ENCODE data around the gene SEC14L2.
A peak's percentile ranks its signal among the peaks of the same experiment; 100 is the strongest.
"Not testable (repeated sequence)": the region's sequence is repeated elsewhere in the genome, so short reads cannot be mapped to it uniquely, and the experiment has no call there.

SEC14L2 gene

DNA sequence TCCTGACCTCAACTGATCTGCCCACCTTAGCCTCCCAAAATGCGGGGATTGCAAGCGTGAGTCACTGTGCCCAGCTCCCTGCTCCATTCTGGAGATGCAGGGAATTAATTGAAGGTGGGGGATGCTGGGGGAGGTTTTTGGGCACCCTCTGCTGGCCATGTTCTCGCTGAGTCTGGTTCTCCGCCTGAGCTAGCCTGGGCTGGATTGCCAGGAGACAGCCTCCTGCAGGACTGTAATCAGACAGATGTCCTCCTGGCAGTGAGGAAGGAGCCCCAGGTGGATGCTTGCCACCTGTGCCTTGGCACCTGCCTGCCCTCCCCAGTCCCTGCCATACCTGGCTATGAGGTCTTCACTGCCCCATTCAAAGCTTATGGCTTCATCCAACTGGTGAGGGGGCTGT is 34.1 kb downstream of the SEC14L2 start:
- DNase-seq = no peak

DNA sequence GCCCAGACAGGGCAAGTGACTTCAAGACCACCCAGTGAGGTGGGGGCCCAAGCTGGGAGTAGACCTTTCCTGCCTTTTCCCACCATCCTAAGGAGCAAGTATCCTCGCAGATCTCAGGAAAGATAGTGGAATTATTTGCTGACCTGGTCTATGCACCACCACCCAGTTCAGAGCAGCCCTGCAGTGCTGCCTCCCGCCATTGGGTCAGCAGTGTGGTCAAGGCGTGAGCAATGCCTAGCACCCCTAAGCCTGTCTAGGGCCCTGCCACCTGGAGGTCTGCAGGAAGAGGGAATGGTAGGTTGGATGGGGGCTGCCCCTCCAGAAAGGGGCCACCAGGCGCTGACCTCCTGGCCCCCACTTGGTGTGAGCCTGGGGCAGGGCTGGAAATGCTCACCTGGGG is 35.3 kb downstream of the SEC14L2 start:
- no peak for DNase-seq

GRCh38 chr22:30432520-30432919 is 35.7 kb downstream of the SEC14L2 start:
- no peak for DNase-seq

GRCh38 chr22:30433227-30433626 is 36.4 kb downstream of the SEC14L2 start:
- DNase-seq = no peak

DNA sequence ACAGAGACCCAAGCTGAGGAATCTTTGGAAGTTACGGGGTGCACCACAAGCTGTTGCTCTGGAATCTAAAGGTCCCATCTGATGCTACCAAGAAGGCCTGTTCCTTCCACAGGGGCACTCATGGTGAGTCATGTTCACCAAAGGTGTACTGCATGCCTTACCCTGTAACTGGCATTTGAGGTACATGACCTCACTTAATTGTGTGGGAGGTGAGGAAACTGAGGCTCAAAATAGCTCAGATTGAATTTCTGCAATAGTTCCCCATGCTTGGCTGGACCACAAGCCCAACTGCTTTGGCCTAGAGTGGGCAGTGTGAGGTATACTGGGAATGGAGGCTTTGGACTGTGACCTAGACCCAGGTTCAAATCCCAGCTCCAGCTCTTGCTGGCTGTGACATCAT is 37.0 kb downstream of the SEC14L2 start:
- no peak for DNase-seq

DNA sequence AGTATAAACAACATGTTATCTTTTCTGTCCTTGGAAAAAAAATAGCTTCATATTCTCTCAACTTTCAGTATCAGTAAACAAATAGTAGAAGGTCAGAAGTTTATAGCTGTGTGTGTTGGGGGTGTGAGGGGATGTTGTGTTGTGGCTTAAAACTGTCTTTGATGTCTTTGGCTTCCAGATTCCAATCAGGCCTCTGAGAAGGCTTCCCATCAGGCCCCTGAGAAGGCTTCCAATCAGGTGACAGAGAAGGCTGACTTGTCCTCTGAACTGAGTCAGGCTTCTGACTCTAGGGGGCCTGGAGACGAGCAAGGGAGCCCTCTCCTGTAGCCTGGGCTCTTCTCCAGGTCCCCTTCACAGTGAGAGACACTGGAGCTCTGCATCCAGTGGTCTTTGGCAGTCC is 38.0 kb downstream of the SEC14L2 start:
- DNase-seq = no peak

- peak; percentile 94 for DNase-seq
Observed at GRCh38 chr22:30435674-30436126, 38.9 kb downstream of the SEC14L2 start.

GRCh38 chr22:30436196-30436595 is 39.4 kb downstream of the SEC14L2 start:
- no peak for DNase-seq

- DNase-seq = no peak
Observed at GRCh38 chr22:30438559-30438958, 41.7 kb downstream of the SEC14L2 start.

DNA sequence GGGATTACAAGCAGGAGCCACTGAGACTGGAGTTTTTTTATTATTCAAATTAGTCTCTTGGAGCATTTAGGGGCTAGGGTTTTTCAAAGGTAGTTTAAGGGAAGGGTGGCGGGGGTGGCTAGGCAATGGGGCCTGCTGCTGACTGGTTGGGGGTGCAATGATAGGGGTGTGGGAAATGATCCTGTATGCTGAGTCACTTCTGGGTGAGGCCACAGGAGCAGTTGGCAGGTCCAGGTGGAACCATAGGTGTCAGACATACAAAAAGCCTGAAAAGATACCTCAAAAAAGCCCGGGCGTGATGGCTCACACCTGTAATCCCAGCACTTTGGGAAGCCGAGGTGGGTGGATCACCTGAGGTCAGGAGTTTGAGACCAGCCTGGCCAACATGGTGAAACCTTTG is 42.4 kb downstream of the SEC14L2 start:
- no peak for DNase-seq

DNA sequence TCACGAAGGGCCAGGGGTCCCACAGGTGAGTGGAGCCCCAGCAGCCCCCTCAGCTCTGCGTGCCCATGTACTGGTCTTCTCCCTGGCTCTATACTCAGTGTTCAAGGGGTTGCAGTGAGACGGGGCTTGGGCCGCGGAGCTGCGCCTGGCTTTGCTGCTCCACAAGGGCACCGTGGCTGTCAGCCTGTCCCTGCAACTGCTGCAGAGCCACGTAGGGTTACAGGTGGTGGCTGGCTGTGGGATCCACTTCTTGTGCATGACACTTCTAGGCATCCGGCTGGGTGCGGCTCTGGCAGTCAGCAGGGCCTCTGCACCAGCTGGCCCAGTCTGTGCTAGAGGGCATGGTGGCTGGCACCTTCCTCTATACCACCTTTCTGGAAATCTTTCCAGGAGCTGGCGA is 43.0 kb downstream of the SEC14L2 start:
- DNase-seq = no peak

DNA sequence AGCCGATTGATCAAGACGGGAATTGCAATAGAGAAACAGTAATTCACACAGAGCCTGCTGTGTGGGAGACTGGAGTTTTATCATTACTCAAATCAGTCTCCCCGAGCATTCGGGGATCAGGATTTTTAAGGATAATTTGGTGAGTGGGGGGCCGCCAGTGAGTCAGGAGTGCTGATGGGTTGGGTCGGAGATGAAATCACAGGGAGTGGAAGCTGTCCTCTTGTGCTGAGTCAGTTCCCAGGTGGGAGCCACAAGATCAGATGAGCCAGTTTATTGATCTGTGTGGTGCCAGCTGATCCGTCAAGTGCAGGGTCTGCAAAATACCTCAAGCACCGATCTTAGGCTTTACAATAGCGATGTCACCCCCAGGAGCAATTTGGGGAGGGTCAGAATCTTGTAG is 44.3 kb downstream of the SEC14L2 start:
- DNase-seq = no peak

DNA sequence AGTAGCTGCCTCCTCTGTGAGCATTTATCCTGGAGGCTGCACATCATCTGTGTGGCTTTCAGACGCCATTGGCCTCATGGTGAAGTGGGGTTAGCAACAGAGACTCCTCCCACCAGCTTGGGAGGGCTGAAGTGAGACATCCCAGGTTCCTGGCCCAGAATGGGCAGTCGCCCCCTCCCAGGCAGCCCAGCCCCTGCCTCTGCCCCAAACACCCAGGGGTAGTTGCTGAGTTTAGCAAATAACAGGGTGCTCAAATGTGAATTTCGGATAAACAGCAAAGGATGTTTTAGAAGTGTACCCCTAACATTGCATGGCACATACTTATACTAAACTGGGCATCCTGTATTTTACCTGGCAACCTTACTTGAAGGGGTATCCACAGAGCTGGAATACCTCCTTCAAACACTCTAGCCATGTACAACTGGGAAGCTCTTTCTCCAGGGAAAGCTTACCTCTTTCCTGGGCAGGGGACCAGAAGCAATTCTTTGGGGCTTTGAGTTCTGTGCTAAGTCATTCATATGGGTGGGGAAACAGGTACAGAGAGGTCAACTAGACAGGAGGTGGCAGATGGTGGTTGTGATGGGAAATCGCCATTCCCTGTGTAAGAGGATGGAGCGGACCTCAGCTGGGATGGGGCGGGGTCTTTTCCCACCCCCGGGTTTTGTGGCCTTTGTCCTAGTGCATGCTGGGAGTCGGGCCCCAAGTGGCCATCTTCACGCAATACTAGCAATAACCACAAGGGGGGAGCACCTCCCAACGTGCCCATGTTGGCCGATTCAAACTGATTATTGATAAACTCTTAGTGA is 48.0 kb downstream of the SEC14L2 start:
- peak; percentile 38 to 68 for DNase-seq

DNA sequence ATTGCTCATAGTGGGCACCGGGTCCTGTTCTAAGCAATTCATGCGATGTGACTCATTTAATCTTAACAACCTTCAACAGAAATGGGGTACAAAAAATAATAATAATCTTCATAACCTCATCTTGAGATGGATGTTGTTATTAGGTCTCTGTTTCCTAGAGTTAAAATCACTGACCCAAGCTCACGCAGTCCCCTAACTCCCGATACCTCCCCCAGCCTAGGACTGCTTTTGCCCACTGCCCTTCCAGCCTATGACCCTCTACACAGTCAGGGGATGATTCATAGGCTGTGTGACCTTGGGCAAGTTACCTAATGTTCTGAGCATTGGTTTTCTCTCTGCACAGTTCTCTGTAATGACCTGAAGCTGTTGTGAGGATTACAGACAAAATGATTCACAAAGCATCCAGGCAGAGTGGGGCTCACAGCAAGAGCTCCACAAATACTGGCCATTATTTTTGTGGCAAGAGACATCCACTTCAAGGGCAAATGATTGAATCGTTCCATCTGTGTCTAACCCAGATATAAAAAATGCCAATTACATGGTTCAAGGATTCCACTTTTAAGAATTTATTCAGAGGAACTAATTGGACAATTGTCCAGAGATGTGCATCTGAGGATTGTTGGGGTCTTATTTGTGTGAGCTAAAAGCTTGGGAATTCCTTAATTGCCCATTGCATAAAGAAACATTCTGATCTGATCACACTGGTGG is 48.8 kb downstream of the SEC14L2 start:
- no peak for DNase-seq

- DNase-seq = no peak
Observed at GRCh38 chr22:30447656-30448055, 50.8 kb downstream of the SEC14L2 start.

DNA sequence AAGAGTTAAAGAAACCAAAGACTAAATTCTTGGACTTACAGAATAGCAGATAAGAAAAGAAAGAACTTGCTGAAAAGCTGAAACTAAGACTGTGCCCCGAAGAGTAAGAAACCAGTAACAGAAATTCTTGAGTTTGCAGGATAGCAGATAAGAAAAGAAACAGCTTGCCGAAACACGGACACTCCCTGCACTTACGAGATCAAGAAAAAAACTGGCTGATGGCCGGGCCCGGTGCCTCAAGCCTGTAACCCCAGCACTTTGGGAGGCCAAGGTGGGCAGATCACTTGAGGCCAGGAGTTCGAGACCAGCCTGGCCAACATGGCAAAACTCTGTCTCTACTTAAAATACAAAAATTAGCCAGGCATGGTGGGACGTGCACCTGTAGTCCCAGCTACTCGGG is 54.7 kb downstream of the SEC14L2 start:
- not testable (repeated sequence) for DNase-seq

GRCh38 chr22:30452861-30453260 is 56.0 kb downstream of the SEC14L2 start:
- DNase-seq = no peak

DNA sequence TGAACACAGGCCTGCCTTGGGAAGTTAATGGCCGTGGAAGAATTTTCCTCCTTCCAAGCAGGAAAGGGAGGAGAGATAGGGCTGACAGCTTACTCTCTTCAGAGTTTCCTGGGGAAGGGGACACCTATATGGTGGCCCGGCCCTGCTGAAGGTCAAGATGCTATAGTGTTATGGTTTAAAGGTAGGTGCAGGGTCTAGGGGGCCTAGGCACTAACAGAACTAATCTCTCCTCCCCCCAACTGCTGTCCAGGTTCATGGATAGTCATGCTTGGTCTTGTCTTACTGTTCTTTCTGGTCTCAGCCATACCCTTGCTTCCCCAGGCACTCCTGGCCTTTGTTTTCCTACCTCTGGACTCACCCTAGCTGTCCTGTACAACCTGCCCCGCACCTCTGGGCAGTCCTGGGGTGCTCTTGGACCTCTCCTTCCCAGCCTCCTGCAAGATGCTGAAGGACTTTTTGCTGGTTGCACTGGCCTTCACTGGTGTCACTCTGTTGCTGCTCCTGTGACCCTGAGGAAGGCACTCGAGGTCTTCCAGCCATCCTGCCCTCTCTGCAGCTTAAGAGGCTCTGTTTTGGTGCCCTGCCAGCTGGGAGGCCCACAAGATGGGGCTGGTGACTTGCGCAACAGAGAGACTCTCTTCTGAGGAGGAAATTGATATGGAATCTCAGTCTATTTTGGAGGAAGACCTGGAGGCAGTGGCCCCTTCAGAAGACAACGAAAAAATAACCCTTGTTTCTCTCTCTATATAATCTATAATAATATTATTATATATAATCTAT is 57.1 kb downstream of the SEC14L2 start:
- no peak for DNase-seq

GRCh38 chr22:30455075-30455840 is 58.4 kb downstream of the SEC14L2 start:
- no peak for DNase-seq

DNA sequence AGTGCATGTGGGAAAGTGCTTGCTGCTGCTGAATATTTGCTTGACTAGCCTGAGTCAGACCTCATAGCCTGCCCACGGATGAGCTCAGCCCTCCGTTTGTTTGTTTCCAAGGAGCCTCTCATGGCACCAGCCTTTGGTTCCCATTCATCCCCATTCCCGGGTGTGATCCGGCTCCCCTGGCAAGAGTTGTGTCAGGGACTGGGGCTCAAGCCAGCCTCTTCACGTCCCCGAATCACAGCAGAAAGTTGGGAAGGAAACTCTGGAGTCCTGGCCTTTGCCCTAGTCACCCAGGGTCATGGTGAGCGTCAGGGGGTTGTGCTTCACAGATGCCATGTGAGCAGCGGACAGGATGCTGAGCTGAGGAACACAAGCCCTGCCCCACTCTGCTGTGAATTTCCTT is 61.2 kb downstream of the SEC14L2 start:
- DNase-seq = no peak

- DNase-seq = no peak
Observed at GRCh38 chr22:30459181-30460052, 62.6 kb downstream of the SEC14L2 start.

DNA sequence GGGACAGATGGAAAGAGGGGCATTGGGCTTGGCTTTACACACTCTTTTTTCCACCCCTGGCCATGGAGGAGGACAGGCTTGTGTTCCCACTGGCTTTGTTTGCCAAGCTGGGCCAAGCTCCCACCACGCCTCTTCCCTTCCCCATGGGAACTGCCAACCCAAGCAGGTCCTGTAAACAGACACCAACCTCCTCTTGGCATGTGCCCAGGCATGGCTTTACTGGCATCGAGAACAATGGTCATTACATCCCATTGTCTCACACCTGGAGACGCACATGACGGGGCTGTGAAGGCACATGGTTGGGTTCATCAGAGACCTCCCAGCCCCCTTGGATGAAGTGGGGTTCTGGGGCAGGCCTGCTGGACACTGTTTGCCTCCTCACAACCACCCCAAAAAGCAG is 63.3 kb downstream of the SEC14L2 start:
- no peak for DNase-seq
